CD1c-positive myeloid dendritic cell (primary cell): ENCODE data around the gene CTNNA2.

Experiments
- DNase-seq: peaks from one replicate; pipeline ENCODE4 v3.0.0-alpha.2; 2016; ENCODE audit errors: extremely low spot score

The CTNNA2 gene

GRCh38 chr2:79512442-79513401, at the start of gene CTNNA2:
TSS of gene CTNNA2 (plus strand) at chr2:79513051.
- DNase-seq, result peak; percentile 39

- no peak for DNase-seq
Measured at GRCh38 chr2:79487399-79487798, 25.5 kb upstream of the CTNNA2 start.

GRCh38 chr2:79511320-79511951, 1.4 kb upstream of the CTNNA2 start:
- DNase-seq, result peak; percentile 3

- no peak for DNase-seq
Measured at GRCh38 chr2:79513711-79514110, 860 bp downstream of the CTNNA2 start.

GRCh38 chr2:79529636-79530035, 16.8 kb downstream of the CTNNA2 start:
- no peak for DNase-seq

- DNase-seq, result no peak
Measured at GRCh38 chr2:79530443-79530842, 17.6 kb downstream of the CTNNA2 start.

- DNase-seq, result no peak
Measured at GRCh38 chr2:79547568-79547967, 34.7 kb downstream of the CTNNA2 start.

GRCh38 chr2:79552653-79553052, 39.8 kb downstream of the CTNNA2 start:
- no peak for DNase-seq

- DNase-seq, result no peak
Measured at GRCh38 chr2:79554899-79555298, 42.0 kb downstream of the CTNNA2 start.

GRCh38 chr2:79564065-79564464, 51.2 kb downstream of the CTNNA2 start:
- no peak for DNase-seq

GRCh38 chr2:79569048-79569447, 56.2 kb downstream of the CTNNA2 start:
- DNase-seq, result no peak

- no peak for DNase-seq
Measured at GRCh38 chr2:79573895-79574674, 61.2 kb downstream of the CTNNA2 start.

- DNase-seq, result no peak
Measured at GRCh38 chr2:79576451-79576850, 63.6 kb downstream of the CTNNA2 start.

- no peak for DNase-seq
Measured at GRCh38 chr2:79578952-79579351, 66.1 kb downstream of the CTNNA2 start.

GRCh38 chr2:79580175-79580574, 67.3 kb downstream of the CTNNA2 start:
- DNase-seq, result no peak

- DNase-seq, result no peak
Measured at GRCh38 chr2:79585701-79586433, 73.0 kb downstream of the CTNNA2 start.

GRCh38 chr2:79591281-79591680, 78.4 kb downstream of the CTNNA2 start:
- no peak for DNase-seq

GRCh38 chr2:79593237-79593867, 80.5 kb downstream of the CTNNA2 start:
- DNase-seq, result no peak

- no peak for DNase-seq
Measured at GRCh38 chr2:79596403-79596802, 83.6 kb downstream of the CTNNA2 start.

GRCh38 chr2:79604748-79605147, 91.9 kb downstream of the CTNNA2 start:
- DNase-seq, result no peak

GRCh38 chr2:79611448-79612016, 98.7 kb downstream of the CTNNA2 start:
- DNase-seq, result no peak
